Effector memory CD4-positive, alpha-beta T cell (primary cell): ENCODE measurements around the gene ACP3.

Experiments used
- DNase-seq, 3 donors: peaks; one replicate each; pipeline ENCODE4 v3.0.0-alpha.2; 2020
- H3K27ac ChIP-seq: 2 replicates; pipeline ENCODE4 v1.7.0; 2013; ENCODE audit warnings: mild to moderate bottlenecking, low read length, moderate library complexity; ENCODE audit not compliant: insufficient read depth, poor library complexity, severe bottlenecking
- H3K27me3 ChIP-seq: replicated peaks from 2 replicates; pipeline ENCODE4 v1.7.0; 2013; ENCODE audit warnings: mild to moderate bottlenecking, low read length; ENCODE audit not compliant: insufficient read depth, control insufficient read depth, poor library complexity, severe bottlenecking
- H3K36me3 ChIP-seq: 2 replicates; pipeline ENCODE4 v1.7.0; 2013; ENCODE audit warnings: mild to moderate bottlenecking, low read length, moderate library complexity; ENCODE audit not compliant: control insufficient read depth, insufficient read depth
- H3K4me1 ChIP-seq: 2 replicates; pipeline ENCODE4 v1.7.0; 2013; ENCODE audit warnings: low read length, mild to moderate bottlenecking; ENCODE audit not compliant: control insufficient read depth, insufficient read depth, poor library complexity, severe bottlenecking
- H3K4me3 ChIP-seq: 2 replicates; pipeline ENCODE4 v1.7.0; 2013; ENCODE audit warnings: low read length, low read depth, mild to moderate bottlenecking; ENCODE audit not compliant: insufficient read depth, poor library complexity, severe bottlenecking
- H3K9me3 ChIP-seq: 2 replicates; pipeline ENCODE4 v1.7.0; 2013; ENCODE audit warnings: mild to moderate bottlenecking, low read length, moderate library complexity; ENCODE audit not compliant: control insufficient read depth

ACP3 gene

DNA sequence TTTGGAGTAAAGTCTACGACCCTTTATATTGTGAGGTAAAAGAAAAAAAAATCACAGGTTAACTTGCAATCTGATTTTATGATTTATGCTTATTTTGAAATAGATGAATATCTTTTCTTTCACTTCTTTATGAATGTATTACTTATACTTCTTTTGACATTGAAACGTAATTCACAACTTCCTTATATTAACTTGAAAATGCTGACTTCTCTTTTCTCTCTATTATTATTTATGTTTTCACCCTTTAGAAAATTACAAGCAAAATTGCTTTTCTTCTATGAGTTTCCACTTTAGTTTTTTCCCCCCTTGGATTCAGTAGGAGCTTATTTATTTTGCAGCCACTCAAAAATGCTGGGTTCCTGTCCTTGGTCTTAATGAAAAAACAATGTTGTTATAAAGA, 25.4 kb downstream of the ACP3 start:
- Histone ChIP-seq H3K4me3 (no peak overlapping the region), H3K4me1 (no peaks in the 10 kb centered on the region), H3K9me3 (no peaks in the 10 kb centered on the region), H3K27ac (no peak overlapping the region), H3K36me3 (no peaks in the 10 kb centered on the region), H3K27me3 (peaks cover 3% of the 10 kb centered on the region)
- no peak for DNase-seq

DNA sequence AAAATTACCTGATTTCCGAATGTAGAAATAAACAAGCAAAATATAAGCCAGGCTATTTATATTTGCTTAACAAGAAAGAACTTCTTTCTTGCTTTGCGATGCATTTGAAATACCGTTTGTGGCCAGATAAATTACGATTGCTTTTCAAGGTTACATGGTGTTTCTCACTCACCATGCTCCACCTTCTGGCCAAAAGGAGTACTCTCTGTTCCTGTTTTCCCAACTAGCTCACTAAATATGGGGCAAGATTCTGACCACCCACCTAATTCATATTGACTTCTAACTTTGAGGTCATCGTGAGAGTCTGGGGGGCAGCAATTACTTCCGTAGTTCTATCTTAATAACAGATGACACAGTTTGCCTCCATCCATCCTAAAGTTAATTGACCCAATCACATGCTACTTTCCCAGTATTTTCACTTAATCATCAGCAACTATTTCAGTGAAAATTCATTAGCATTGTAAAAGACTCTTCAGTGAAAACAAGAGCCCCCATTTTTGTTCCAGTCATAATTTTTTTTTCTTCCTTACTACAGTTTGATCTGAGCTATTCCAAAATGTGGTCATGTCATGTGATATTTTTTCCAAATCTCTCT, 25.9 kb downstream of the ACP3 start:
- H3K4me3 ChIP-seq, result no peak overlapping the region
- H3K27ac ChIP-seq, result no peak overlapping the region
- no peaks in the 10 kb centered on the region for H3K9me3 ChIP-seq
- H3K4me1 ChIP-seq, result no peaks in the 10 kb centered on the region
- H3K36me3 ChIP-seq, result no peaks in the 10 kb centered on the region
- DNase-seq, result no peak
- H3K27me3 ChIP-seq, result peaks cover 3% of the 10 kb centered on the region

- DNase-seq, result no peak
- Histone ChIP-seq H3K27me3 (peaks cover 3% of the 10 kb centered on the region), H3K36me3 (no peaks in the 10 kb centered on the region), H3K27ac (no peak overlapping the region), H3K4me3 (no peak overlapping the region), H3K9me3 (no peaks in the 10 kb centered on the region), H3K4me1 (no peaks in the 10 kb centered on the region)
Observed at GRCh38 chr3:132344666-132345280, 27.6 kb downstream of the ACP3 start.

GRCh38 chr3:132346841-132347736, 29.9 kb downstream of the ACP3 start:
- no peaks in the 10 kb centered on the region for H3K36me3 ChIP-seq
- H3K4me3 ChIP-seq, result no peak overlapping the region
- peaks cover 3% of the 10 kb centered on the region for H3K27me3 ChIP-seq
- no peak overlapping the region for H3K27ac ChIP-seq
- H3K4me1 ChIP-seq, result no peaks in the 10 kb centered on the region
- H3K9me3 ChIP-seq, result no peaks in the 10 kb centered on the region
- DNase-seq, result no peak

- peaks cover 3% of the 10 kb centered on the region for H3K27me3 ChIP-seq
- no peak overlapping the region for H3K27ac ChIP-seq
- no peak overlapping the region for H3K4me3 ChIP-seq
- DNase-seq, result no peak
- H3K36me3 ChIP-seq, result no peaks in the 10 kb centered on the region
- no peaks in the 10 kb centered on the region for H3K4me1 ChIP-seq
- no peaks in the 10 kb centered on the region for H3K9me3 ChIP-seq
Observed at GRCh38 chr3:132347811-132348210, 30.6 kb downstream of the ACP3 start.

DNA sequence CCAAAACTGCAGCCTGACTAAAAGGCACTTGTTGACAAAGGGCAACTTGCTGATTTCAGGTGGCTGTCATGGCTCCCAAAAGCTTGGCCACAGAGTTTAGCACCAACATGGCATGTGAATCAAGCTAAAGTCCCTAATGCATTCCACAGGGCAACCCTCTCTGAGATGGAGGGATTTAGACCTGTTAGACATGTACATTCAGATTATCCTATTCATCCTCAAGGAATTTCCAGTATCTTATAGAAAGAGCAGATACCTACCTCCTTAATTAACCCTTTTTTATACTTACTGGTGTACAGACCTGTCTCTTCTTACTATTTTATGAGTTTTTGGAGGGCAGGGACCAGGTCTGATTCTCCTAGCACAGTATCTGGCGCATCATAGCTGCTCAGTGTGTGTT, 31.3 kb downstream of the ACP3 start:
- Histone ChIP-seq H3K9me3 (no peaks in the 10 kb centered on the region), H3K4me1 (no peaks in the 10 kb centered on the region), H3K36me3 (no peaks in the 10 kb centered on the region), H3K27ac (no peak overlapping the region), H3K4me3 (no peak overlapping the region), H3K27me3 (no peaks in the 10 kb centered on the region)
- no peak for DNase-seq

- Histone ChIP-seq H3K27me3 (no peaks in the 10 kb centered on the region), H3K9me3 (no peaks in the 10 kb centered on the region), H3K4me3 (no peak overlapping the region), H3K27ac (no peak overlapping the region), H3K36me3 (no peaks in the 10 kb centered on the region), H3K4me1 (no peaks in the 10 kb centered on the region)
- DNase-seq, result no peak
Observed at GRCh38 chr3:132350814-132351213, 33.6 kb downstream of the ACP3 start.

DNA sequence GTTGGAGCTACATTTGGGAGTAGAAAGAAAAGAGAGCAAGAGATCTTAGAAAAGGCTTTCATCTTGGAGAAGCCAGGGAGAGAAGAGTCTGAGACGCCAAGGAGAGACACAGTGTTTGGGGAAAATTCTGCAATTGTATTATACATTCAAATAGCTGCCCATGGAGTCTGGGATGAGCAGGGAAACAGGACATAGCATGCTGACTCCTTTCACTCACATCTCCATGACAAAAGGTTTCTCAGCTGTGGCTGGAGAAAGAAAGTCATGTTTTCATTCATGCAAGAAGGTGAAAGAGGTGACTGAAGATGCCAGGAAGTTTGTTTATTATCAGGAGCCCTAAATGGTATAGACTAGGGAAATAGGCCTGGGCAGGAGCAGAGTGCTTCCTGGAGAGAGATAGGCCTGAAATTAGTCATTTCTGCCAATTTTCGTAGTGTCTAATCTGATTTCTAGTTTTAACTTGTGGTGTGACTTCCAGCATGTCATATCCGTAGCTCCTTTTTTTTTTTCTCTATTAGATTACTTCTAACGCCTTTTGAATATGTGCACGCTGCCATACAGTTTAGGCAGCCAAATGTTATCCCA, 34.1 kb downstream of the ACP3 start:
- no peak for DNase-seq
- Histone ChIP-seq H3K27ac (no peak overlapping the region), H3K4me1 (no peaks in the 10 kb centered on the region)

DNA sequence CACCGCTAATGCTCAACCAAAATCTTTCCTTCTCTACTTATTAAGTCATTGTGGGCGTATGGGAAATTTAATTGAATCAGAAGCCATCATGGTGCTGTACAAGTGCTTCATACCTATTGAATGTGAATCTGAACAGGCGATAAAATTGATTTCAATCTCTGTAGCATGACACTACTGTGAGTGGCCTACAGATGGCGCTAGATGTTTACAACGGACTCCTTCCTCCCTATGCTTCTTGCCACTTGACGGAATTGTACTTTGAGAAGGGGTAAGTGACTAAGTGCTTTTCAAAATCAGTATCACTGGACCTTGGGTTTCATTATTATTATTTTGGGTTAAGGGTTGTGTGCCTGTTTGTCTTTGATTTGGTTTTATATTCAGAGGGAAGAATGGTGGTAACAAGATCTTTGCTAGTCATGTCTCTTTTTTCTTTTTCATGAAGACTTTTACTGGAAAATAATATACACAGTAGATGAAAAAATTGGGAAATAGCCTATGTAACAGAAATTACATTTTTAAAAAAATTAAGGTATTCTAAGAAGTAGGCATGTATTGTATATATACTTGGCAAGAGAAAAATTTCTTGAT, 35.4 kb downstream of the ACP3 start:
- no peaks in the 10 kb centered on the region for H3K36me3 ChIP-seq
- DNase-seq, result peak; percentile 14 to 45 (median 27)
- no peaks in the 10 kb centered on the region for H3K27me3 ChIP-seq
- H3K9me3 ChIP-seq, result no peaks in the 10 kb centered on the region
- no peaks in the 10 kb centered on the region for H3K4me1 ChIP-seq
- H3K4me3 ChIP-seq, result no peak overlapping the region
- no peak overlapping the region for H3K27ac ChIP-seq

More for the DNA sequence above, 34.1 kb downstream of the ACP3 start:
- H3K27me3 ChIP-seq, result no peaks in the 10 kb centered on the region
- no peaks in the 10 kb centered on the region for H3K36me3 ChIP-seq
- no peak overlapping the region for H3K4me3 ChIP-seq
- no peaks in the 10 kb centered on the region for H3K9me3 ChIP-seq
